HG02885 (cell line): ENCODE results near the gene PAMR1.
"Not testable (repeated sequence)": the region's sequence is repeated elsewhere in the genome, so short reads cannot be mapped to it uniquely, and the experiment has no call there.

Experiments used
- ATAC-seq: cut with Tn5 transposase; IDR thresholded peaks from one replicate; pipeline ENCODE4 v1.9.1; 2021; ENCODE audit warnings: mild to moderate bottlenecking; ENCODE audit not compliant: unreplicated experiment, poor library complexity

The PAMR1 gene

GRCh38 chr11:35525501-35526175 lies at the start of gene PAMR1:
Gene PAMR1, minus strand, starts transcription at chr11:35525616. Its CDS starts 31 bp downstream, at chr11:35525585.
- ATAC-seq = no peak

- no peak for ATAC-seq
Measured at GRCh38 chr11:35571696-35572095, 46.3 kb upstream of the PAMR1 start.

- ATAC-seq = no peak
Measured at GRCh38 chr11:35567737-35568465, 42.5 kb upstream of the PAMR1 start.

- ATAC-seq = no peak
Measured at GRCh38 chr11:35566885-35567284, 41.5 kb upstream of the PAMR1 start.

GRCh38 chr11:35566181-35566580 lies 40.8 kb upstream of the PAMR1 start:
- ATAC-seq = no peak

GRCh38 chr11:35564245-35564595 lies 38.8 kb upstream of the PAMR1 start:
- ATAC-seq = no peak

- ATAC-seq = no peak
Measured at GRCh38 chr11:35563484-35564244, 38.2 kb upstream of the PAMR1 start.

- no peak for ATAC-seq
Measured at GRCh38 chr11:35559949-35560348, 34.5 kb upstream of the PAMR1 start.

- no peak for ATAC-seq
Measured at GRCh38 chr11:35558513-35558912, 33.1 kb upstream of the PAMR1 start.

- ATAC-seq = no peak
Measured at GRCh38 chr11:35555488-35555887, 30.1 kb upstream of the PAMR1 start.

GRCh38 chr11:35554491-35555437 lies 29.3 kb upstream of the PAMR1 start:
- no peak for ATAC-seq

- ATAC-seq = no peak
Measured at GRCh38 chr11:35553831-35554230, 28.4 kb upstream of the PAMR1 start.

GRCh38 chr11:35553021-35553420 lies 27.6 kb upstream of the PAMR1 start:
- no peak for ATAC-seq

GRCh38 chr11:35552616-35553015 lies 27.2 kb upstream of the PAMR1 start:
- ATAC-seq = no peak

GRCh38 chr11:35550374-35551036 lies 25.1 kb upstream of the PAMR1 start:
- ATAC-seq = no peak

GRCh38 chr11:35549787-35550186 lies 24.4 kb upstream of the PAMR1 start:
- ATAC-seq = no peak

GRCh38 chr11:35548925-35549561 lies 23.6 kb upstream of the PAMR1 start:
- no peak for ATAC-seq

GRCh38 chr11:35547995-35548394 lies 22.6 kb upstream of the PAMR1 start:
- not testable (repeated sequence) for ATAC-seq

- no peak for ATAC-seq
Measured at GRCh38 chr11:35546317-35546716, 20.9 kb upstream of the PAMR1 start.
